Upper lobe of left lung (tissue), 4 donors: ENCODE results near the gene CLSTN1.

ENCODE experiments used
- EP300 ChIP-seq, 4 donors: sonication (generic); formaldehyde crosslinking; IDR thresholded peaks; one replicate each; pipeline ENCODE4 v1.5.1; 2017; ENCODE audit warnings: antibody characterized with exemption in 4 of 4, control low read depth in 2 of 4
- POLR2A ChIP-seq, 4 donors: fragments of 450-650 bp; IDR thresholded peaks; one replicate each; pipeline ENCODE4 v1.5.1; 2016 to 2017; ENCODE audit warnings: antibody characterized with exemption in 4 of 4, mild to moderate bottlenecking in 2 of 4
- POLR2AphosphoS5 ChIP-seq, 2 donors: sonication (generic); formaldehyde crosslinking; IDR thresholded peaks; one replicate each; pipeline ENCODE4 v1.5.1; 2017; ENCODE audit warnings: antibody characterized with exemption in 2 of 2
- TF ChIP-seq, protein P1 (sequence below), 6 experiments: fragments of 450-650 bp in 4 of 6; fragments of 200-600 bp in 2 of 6; sonication (generic) in 2 of 6; IDR thresholded peaks; one replicate each; pipeline ENCODE4 v1.5.1; 2016 to 2019; ENCODE audit warnings: antibody characterized with exemption in 6 of 6

DNA sequence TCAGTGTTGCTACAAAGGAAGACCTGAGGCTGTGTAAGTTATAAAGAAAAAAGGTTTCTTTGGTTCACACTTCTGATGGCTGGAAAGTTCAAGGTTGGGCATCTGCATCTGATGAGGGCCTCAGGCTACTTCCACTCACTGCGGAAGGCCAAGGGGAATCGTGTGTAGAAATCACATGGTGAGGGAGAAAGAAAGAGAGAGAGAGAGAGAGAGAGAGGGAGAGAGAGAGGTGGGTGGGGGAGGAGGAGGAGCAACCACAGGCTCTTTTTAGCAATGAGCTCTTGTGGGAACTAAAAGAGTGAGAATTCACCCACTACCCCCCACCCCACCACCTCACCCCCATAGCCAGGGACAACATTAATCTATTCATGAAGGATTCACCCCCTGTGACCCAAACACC, 59.9 kb downstream of the CLSTN1 start:
- TF ChIP-seq, protein P1, sequence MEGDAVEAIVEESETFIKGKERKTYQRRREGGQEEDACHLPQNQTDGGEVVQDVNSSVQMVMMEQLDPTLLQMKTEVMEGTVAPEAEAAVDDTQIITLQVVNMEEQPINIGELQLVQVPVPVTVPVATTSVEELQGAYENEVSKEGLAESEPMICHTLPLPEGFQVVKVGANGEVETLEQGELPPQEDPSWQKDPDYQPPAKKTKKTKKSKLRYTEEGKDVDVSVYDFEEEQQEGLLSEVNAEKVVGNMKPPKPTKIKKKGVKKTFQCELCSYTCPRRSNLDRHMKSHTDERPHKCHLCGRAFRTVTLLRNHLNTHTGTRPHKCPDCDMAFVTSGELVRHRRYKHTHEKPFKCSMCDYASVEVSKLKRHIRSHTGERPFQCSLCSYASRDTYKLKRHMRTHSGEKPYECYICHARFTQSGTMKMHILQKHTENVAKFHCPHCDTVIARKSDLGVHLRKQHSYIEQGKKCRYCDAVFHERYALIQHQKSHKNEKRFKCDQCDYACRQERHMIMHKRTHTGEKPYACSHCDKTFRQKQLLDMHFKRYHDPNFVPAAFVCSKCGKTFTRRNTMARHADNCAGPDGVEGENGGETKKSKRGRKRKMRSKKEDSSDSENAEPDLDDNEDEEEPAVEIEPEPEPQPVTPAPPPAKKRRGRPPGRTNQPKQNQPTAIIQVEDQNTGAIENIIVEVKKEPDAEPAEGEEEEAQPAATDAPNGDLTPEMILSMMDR (IDR thresholded peaks at IDR 0.05): no peak
- TF ChIP-seq POLR2A (IDR thresholded peaks at IDR 0.05) (no peak), EP300 (IDR thresholded peaks at IDR 0.05) (no peak), POLR2AphosphoS5 (IDR thresholded peaks at IDR 0.05) (no peak)
